Measurements from ENCODE around the gene SH3YL1.

DNA sequence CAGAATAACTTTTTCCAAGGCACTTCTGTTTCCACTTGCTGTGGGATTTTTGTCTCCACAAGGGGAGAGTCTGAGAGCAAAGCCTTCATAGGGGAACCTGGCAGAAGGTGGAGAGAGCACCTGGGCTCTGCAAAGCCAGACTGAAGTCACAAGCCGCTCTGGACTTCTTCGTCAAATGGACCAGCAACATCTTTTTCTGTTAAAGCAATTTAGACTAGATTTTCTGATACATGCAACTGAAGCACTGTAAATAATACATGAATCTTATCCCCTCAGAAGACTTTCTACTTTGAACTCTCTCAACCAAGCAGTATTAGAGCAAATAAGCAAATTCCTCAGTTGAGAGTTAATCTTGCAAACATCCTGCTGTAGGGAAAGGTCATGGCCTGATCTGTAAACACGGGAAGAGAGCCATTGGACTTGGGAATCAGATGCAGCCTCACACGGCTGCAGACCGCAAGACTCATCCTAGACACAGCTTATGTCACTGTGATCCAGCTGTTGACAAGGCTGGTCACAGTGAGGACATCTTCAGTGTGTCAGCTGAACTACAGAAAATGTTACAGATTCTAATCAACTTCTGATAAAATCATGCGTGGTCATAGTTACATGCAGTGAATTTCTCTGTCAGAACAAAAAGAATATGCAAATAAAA is 3.2 kb downstream of the SH3YL1 start:
- TF ChIP-seq, protein P1, sequence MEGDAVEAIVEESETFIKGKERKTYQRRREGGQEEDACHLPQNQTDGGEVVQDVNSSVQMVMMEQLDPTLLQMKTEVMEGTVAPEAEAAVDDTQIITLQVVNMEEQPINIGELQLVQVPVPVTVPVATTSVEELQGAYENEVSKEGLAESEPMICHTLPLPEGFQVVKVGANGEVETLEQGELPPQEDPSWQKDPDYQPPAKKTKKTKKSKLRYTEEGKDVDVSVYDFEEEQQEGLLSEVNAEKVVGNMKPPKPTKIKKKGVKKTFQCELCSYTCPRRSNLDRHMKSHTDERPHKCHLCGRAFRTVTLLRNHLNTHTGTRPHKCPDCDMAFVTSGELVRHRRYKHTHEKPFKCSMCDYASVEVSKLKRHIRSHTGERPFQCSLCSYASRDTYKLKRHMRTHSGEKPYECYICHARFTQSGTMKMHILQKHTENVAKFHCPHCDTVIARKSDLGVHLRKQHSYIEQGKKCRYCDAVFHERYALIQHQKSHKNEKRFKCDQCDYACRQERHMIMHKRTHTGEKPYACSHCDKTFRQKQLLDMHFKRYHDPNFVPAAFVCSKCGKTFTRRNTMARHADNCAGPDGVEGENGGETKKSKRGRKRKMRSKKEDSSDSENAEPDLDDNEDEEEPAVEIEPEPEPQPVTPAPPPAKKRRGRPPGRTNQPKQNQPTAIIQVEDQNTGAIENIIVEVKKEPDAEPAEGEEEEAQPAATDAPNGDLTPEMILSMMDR (IDR thresholded peaks at IDR 0.05), result no peak
- TF ChIP-seq POLR2A (IDR thresholded peaks at IDR 0.05) (no peak), EP300 (IDR thresholded peaks at IDR 0.05; ENCODE audit: low read depth) (no peak), POLR2AphosphoS5 (IDR thresholded peaks at IDR 0.05) (peak in 1 of 3 donors; percentile 47)
